Fibroblast of pulmonary artery (primary cell): ENCODE results near the gene DUSP1.

Source experiments
- DNase-seq: peaks from one replicate; pipeline ENCODE4 v3.0.0-alpha.2; 2010; ENCODE audit warnings: low read depth
- H3K4me3 ChIP-seq: replicated peaks from 2 replicates; pipeline ENCODE4 v1.5.1; 2011; ENCODE audit warnings: low read depth, mild to moderate bottlenecking, control low read depth, low read length, moderate library complexity
- TF ChIP-seq, protein P1 (sequence below): IDR thresholded peaks from 2 replicates; pipeline ENCODE4 v1.5.1; 2011; ENCODE audit warnings: mild to moderate bottlenecking, control low read depth, low read length, inconsistent platforms; ENCODE audit errors: missing control alignments

DUSP1 gene

GRCh38 chr5:172765766-172766286 lies 5.2 kb downstream of the DUSP1 start:
- no peak overlapping the region for H3K4me3 ChIP-seq
- TF ChIP-seq, protein P1, sequence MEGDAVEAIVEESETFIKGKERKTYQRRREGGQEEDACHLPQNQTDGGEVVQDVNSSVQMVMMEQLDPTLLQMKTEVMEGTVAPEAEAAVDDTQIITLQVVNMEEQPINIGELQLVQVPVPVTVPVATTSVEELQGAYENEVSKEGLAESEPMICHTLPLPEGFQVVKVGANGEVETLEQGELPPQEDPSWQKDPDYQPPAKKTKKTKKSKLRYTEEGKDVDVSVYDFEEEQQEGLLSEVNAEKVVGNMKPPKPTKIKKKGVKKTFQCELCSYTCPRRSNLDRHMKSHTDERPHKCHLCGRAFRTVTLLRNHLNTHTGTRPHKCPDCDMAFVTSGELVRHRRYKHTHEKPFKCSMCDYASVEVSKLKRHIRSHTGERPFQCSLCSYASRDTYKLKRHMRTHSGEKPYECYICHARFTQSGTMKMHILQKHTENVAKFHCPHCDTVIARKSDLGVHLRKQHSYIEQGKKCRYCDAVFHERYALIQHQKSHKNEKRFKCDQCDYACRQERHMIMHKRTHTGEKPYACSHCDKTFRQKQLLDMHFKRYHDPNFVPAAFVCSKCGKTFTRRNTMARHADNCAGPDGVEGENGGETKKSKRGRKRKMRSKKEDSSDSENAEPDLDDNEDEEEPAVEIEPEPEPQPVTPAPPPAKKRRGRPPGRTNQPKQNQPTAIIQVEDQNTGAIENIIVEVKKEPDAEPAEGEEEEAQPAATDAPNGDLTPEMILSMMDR = no peak
- DNase-seq = peak; percentile 93

GRCh38 chr5:172764861-172765765 lies 5.9 kb downstream of the DUSP1 start:
- peak overlapping the region; percentile 26 for H3K4me3 ChIP-seq
- TF ChIP-seq, protein P1 = no peak
- peak; percentile 100 for DNase-seq

DNA sequence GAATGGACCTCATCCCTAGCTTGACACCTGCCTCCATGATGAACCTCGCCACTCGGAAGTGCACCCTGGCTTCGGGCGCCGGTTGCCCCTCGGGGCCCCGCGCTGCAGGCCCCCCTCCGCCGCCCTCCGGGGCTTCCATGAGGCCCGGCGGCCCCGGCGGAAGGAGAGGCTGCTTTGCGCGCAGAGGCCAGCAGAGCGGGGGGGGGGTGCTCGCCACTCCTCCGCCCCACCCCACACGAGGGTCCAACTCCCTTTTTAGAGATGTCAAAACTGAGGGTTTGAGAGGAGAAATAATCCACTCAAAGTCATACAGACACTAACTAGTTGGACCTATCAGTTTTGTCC lies 7.9 kb downstream of the DUSP1 start:
- TF ChIP-seq, protein P1 = no peak
- H3K4me3 ChIP-seq = no peak overlapping the region
- DNase-seq = no peak

- H3K4me3 ChIP-seq = no peak overlapping the region
- no peak for DNase-seq
Observed at GRCh38 chr5:172762214-172763119, 8.5 kb downstream of the DUSP1 start.

GRCh38 chr5:172760959-172761358 lies 10.0 kb downstream of the DUSP1 start:
- no peak for DNase-seq
- no peak overlapping the region for H3K4me3 ChIP-seq
- TF ChIP-seq, protein P1 = no peak

More at GRCh38 chr5:172762214-172763119, 8.5 kb downstream of the DUSP1 start:
- TF ChIP-seq, protein P1 = no peak

DNA sequence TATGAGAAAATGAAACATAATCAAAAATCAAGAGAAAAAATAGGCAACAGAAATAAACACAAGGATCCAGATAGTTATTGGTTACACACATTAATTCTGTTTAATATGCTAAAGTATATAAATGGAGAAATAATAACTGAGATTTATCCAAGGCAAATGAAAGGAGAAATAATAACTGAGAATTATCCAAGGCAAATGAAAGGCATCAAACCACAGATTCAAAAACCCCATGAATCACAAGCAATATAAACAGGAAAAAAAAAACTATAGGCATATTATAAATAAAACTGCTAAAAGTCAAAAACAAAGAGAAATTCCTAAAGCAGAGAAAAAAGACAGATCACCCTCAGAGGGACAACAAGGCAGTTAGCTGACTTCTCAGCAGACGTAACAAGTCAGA lies 10.9 kb downstream of the DUSP1 start:
- no peak for DNase-seq
- TF ChIP-seq, protein P1 = no peak
- no peak overlapping the region for H3K4me3 ChIP-seq
